Body of pancreas (tissue), 4 donors: ENCODE measurements around the gene OR6K2. TPM values are rescaled to one million over a fixed set of nuclear protein-coding genes. Genes with fewer than 3 reads are reported as not detected.

Experiments
- ATAC-seq: fragments of 150-250 bp; one replicate; pipeline ENCODE4 v1.9.1; 2016
- DNase-seq, 4 donors: peaks; one replicate each; pipeline ENCODE4 v3.0.0-alpha.2; 2019
- H3K27ac ChIP-seq, 4 donors: fragments of 200-600 bp; sonication (generic); 1 replicate in 3 of 4; 2 replicates in 1 of 4; pipeline versions ENCODE4 v1.5.1 to v1.6.1; 2016 to 2019; ENCODE audit warnings: mild to moderate bottlenecking in 1 of 4, mixed read lengths in 1 of 4, moderate library complexity in 1 of 4
- H3K27me3 ChIP-seq, 2 donors: fragments of 200-600 bp; sonication (generic); one replicate each; pipeline ENCODE4 v1.6.0; 2016; ENCODE audit warnings: mild to moderate bottlenecking in 1 of 2
- H3K36me3 ChIP-seq, 2 donors: fragments of 200-600 bp; sonication (generic); replicated peaks in 1 of 2; 2 replicates each; pipeline ENCODE4 v1.5.1; 2016; ENCODE audit warnings: low read depth in 2 of 2; ENCODE audit not compliant: insufficient read depth in 1 of 2
- H3K4me1 ChIP-seq: fragments of 200-600 bp; sonication (generic); one replicate; pipeline ENCODE4 v1.6.0; 2016
- H3K4me3 ChIP-seq, 2 donors: fragments of 200-600 bp; sonication (generic); 1 replicate in 1 of 2; 2 replicates in 1 of 2; pipeline ENCODE4 v1.5.1; 2016 to 2019
- H3K9me3 ChIP-seq, 3 donors: fragments of 200-600 bp; sonication (generic); 1 replicate in 2 of 3; 2 replicates in 1 of 3; pipeline ENCODE4 v1.5.1; 2016
- POLR2A ChIP-seq, 3 donors: fragments of 450-650 bp; IDR thresholded peaks; one replicate each; pipeline ENCODE4 v1.6.1; 2016; ENCODE audit warnings: antibody characterized with exemption in 3 of 3, mild to moderate bottlenecking in 2 of 3
- WGBS, 2 donors: methylation state at CpG; one replicate each; pipeline ENCODE4 v1.1.5; 2017; 5-methylcytosine and 5-hydroxymethylcytosine counted together
- intact Hi-C: fragments of 100-400 bp; cut with DNase I; formaldehyde crosslinking; loops from one replicate; pipeline ENCODE4 v1.15.1; 2023
- total RNA-seq, 2 donors: library from RNA; depleted of rRNA; stranded (reverse); fragments of >200 nt; gene quantifications; one replicate each; pipeline ENCODE4 v1.1.0, GENCODE V29; 2016
- TF ChIP-seq, protein P1 (sequence below), 7 experiments: fragments of 450-650 bp in 4 of 7; fragments of 200-600 bp in 3 of 7; sonication (generic) in 3 of 7; IDR thresholded peaks; one replicate each; pipeline ENCODE4 v1.5.1; 2016 to 2019; ENCODE audit warnings: antibody characterized with exemption in 7 of 7

The OR6K2 gene
- total RNA-seq, 2 donors from 2014 or later = not detected

DNA sequence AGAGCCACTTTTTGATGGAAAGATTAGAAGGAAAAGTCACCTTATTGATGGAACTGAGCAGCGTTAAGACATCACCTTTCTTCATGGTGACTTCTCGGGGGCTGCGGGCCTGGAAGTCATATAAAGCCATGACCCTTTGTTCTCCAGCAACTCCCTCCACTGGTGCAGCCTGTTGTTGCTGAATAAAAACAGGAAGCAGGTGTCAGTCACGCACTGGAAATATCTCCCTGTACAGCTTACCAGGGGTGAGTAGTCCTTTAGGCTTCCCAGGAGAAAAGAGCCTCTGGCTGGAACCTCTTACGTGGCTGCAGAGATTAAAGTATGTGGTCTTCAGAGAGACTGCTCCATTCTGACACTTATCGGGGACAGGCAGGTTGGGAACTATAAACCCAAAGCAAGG lies 45.9 kb downstream of the OR6K2 start:
- Histone ChIP-seq H3K27ac (no peak overlapping the region), H3K4me1 (no peaks in the 10 kb centered on the region), H3K36me3 (no peaks in the 10 kb centered on the region), H3K27me3 (no peaks in the 10 kb centered on the region), H3K4me3 (no peak overlapping the region), H3K9me3 (no peaks in the 10 kb centered on the region)
- ATAC-seq (no peak), DNase-seq (peak in 1 of 4 donors; percentile 10)
- 37 to 66% methylated on average over 6 of the region's 6 CpGs for WGBS, 2 donors
- TF ChIP-seq POLR2A (IDR thresholded peaks at IDR 0.05) = no peak
- TF ChIP-seq, protein P1, sequence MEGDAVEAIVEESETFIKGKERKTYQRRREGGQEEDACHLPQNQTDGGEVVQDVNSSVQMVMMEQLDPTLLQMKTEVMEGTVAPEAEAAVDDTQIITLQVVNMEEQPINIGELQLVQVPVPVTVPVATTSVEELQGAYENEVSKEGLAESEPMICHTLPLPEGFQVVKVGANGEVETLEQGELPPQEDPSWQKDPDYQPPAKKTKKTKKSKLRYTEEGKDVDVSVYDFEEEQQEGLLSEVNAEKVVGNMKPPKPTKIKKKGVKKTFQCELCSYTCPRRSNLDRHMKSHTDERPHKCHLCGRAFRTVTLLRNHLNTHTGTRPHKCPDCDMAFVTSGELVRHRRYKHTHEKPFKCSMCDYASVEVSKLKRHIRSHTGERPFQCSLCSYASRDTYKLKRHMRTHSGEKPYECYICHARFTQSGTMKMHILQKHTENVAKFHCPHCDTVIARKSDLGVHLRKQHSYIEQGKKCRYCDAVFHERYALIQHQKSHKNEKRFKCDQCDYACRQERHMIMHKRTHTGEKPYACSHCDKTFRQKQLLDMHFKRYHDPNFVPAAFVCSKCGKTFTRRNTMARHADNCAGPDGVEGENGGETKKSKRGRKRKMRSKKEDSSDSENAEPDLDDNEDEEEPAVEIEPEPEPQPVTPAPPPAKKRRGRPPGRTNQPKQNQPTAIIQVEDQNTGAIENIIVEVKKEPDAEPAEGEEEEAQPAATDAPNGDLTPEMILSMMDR (IDR thresholded peaks at IDR 0.05) = no peak
- intact Hi-C loops = no loop called here

GRCh38 chr1:158654086-158654485 lies 46.4 kb downstream of the OR6K2 start:
- Histone ChIP-seq H3K4me3 (no peak overlapping the region), H3K36me3 (no peaks in the 10 kb centered on the region), H3K27me3 (no peaks in the 10 kb centered on the region), H3K4me1 (no peaks in the 10 kb centered on the region), H3K9me3 (no peaks in the 10 kb centered on the region), H3K27ac (no peak overlapping the region)
- no peak for ATAC-seq
- intact Hi-C loops = no loop called here
- TF ChIP-seq POLR2A (IDR thresholded peaks at IDR 0.05) = no peak
- TF ChIP-seq, protein P1 (IDR thresholded peaks at IDR 0.05) = no peak
- DNase-seq = no peak

DNA sequence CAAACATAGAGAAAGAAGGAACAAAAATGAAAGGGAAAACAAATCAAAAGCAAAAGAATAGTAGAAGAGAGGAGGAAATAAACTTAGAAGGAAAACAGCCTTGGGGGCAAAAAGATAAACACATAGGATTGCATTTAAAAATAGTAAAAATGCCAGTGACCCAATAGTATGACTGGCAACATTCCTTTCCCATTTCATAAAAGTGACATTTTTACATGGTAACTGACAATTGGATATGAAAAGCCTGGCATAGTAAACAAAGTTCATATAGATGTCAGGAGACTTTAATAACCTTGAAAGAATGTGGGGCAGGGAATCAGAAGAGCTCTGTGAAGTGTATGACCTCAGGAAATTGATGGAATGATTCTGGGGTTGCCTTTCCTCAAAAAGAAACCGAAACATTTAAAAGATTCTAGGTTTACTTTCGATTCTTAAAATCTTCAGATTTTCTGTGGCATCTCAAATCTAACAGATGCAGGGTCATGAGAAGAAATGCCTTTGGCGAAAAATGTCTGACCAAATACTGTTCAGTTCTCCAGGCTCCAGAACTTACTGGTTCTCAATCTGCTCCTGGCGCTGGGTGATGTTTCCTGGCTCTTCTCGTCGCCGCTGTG lies 47.6 kb downstream of the OR6K2 start:
- ATAC-seq (no peak), DNase-seq (no peak)
- no peaks in the 10 kb centered on the region for H3K9me3 ChIP-seq
- H3K4me3 ChIP-seq = no peak overlapping the region
- H3K4me1 ChIP-seq = no peaks in the 10 kb centered on the region
- no peaks in the 10 kb centered on the region for H3K27me3 ChIP-seq
- H3K27ac ChIP-seq = no peak overlapping the region
- 68 to 76% methylated on average over 7 of the region's 7 CpGs for WGBS, 2 donors
- intact Hi-C loops = no loop called here
- TF ChIP-seq, protein P1 (IDR thresholded peaks at IDR 0.05) = no peak
- TF ChIP-seq POLR2A (IDR thresholded peaks at IDR 0.05) = no peak
- no peaks in the 10 kb centered on the region for H3K36me3 ChIP-seq

Other genes with a start within 250 kb of the OR6K2 start
- gene OR10K1, start 238.8 kb downstream of the OR6K2 start, total RNA-seq = not detected
- gene OR10R2, start 228.4 kb downstream of the OR6K2 start, total RNA-seq = not detected
- not detected for gene OR6Y1, start 146.2 kb downstream of the OR6K2 start, total RNA-seq
- gene OR6P1, start 130.1 kb downstream of the OR6K2 start, total RNA-seq = not detected
- gene OR10X1, start 120.8 kb downstream of the OR6K2 start, total RNA-seq = not detected
- not detected for gene OR10Z1, start 95.4 kb downstream of the OR6K2 start, total RNA-seq
- not detected for gene SPTA1, start 13.9 kb downstream of the OR6K2 start, total RNA-seq
- not detected for gene OR6K3, start 20.1 kb upstream of the OR6K2 start, total RNA-seq
- gene OR6K6, start 54.1 kb upstream of the OR6K2 start, total RNA-seq = not detected
- gene OR6N1, start 71.5 kb upstream of the OR6K2 start, total RNA-seq = not detected
- gene OR6N2, start 80.6 kb upstream of the OR6K2 start, total RNA-seq = not detected
- 1 to 10 TPM; 3.0 to 3.1 TPM for gene MNDA, start 130.7 kb upstream of the OR6K2 start, total RNA-seq
- 1 to 10 TPM in 1 of 2 donors, under 1 TPM in 1; 0.66 to 1.6 TPM for gene PYHIN1, start 230.9 kb upstream of the OR6K2 start, total RNA-seq